Measurements from ENCODE around the gene TMED10. TPM values are rescaled to one million over a fixed set of nuclear protein-coding genes. Genes with fewer than 3 reads are reported as not detected.
A peak's percentile ranks its signal among the peaks of the same experiment; 100 is the strongest.
"Not testable (repeated sequence)": the region's sequence is repeated elsewhere in the genome, so short reads cannot be mapped to it uniquely, and the experiment has no call there.

TMED10 gene
- total RNA-seq, 4 donors from 2014 or later, result 58.6 to 181 (median 115) TPM

DNA sequence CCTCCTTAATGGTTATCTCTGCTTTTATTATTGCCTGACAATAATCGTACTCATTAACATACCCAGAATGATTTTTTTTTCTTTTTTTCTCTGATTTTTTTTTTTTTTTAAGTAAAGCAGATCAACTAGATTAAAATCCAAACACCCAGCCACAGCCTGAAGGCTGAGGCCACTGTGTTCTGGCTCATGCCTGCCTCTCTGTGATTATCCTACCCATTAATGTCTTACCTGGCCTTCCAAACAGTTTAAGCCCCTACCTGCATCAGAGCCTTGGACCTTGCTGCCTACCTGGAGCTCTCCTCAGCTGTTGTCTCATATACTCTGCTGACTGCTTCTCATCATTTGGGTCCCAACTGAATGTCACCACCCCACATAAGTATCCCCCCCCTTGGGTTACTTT lies 6.8 kb upstream of the TMED10 start:
- Histone ChIP-seq H3K36me3 (no peaks in the 10 kb centered on the region), H3K27ac (no peak overlapping the region), H3K27me3 (no peaks in the 10 kb centered on the region), H3K9me3 (no peaks in the 10 kb centered on the region), H3K4me1 (peaks cover 0 to 7% (median 2%) of the 10 kb centered on the region in 4 donors), H3K4me3 (no peak overlapping the region)
- no peak for DNase-seq
- no peak for TF ChIP-seq POLR2A (IDR thresholded peaks at IDR 0.05)
- TF ChIP-seq, protein P1, sequence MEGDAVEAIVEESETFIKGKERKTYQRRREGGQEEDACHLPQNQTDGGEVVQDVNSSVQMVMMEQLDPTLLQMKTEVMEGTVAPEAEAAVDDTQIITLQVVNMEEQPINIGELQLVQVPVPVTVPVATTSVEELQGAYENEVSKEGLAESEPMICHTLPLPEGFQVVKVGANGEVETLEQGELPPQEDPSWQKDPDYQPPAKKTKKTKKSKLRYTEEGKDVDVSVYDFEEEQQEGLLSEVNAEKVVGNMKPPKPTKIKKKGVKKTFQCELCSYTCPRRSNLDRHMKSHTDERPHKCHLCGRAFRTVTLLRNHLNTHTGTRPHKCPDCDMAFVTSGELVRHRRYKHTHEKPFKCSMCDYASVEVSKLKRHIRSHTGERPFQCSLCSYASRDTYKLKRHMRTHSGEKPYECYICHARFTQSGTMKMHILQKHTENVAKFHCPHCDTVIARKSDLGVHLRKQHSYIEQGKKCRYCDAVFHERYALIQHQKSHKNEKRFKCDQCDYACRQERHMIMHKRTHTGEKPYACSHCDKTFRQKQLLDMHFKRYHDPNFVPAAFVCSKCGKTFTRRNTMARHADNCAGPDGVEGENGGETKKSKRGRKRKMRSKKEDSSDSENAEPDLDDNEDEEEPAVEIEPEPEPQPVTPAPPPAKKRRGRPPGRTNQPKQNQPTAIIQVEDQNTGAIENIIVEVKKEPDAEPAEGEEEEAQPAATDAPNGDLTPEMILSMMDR (IDR thresholded peaks at IDR 0.05), result no peak

DNA sequence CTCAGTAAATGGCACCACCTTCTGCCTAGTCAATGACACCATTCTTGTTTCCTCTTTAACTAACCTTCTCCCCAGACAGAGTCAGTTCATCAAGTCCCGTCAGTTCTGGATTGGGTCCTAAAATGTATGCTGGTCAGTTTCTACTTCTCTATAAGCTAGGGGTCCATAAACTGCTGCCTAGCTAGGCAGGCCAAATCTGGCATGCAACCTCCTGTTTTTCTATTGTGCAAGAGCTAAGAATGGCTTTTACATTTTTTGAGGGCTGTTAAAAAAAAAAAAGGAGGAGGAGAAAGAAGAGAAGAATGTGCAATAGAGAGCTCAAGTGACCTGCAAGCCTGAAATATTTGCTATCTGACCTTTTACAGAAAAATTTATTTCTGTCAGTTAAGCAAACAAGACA lies 6.4 kb upstream of the TMED10 start:
- DNase-seq, result no peak
- H3K27me3 ChIP-seq, result no peaks in the 10 kb centered on the region
- peak overlapping the region in 1 of 4 donors; percentile 27 for H3K27ac ChIP-seq
- H3K4me1 ChIP-seq, result peaks cover 0 to 7% (median under 1%) of the 10 kb centered on the region in 4 donors
- TF ChIP-seq POLR2A (IDR thresholded peaks at IDR 0.05), result no peak
- TF ChIP-seq, protein P1 (IDR thresholded peaks at IDR 0.05), result no peak
- H3K36me3 ChIP-seq, result no peaks in the 10 kb centered on the region
- no peak overlapping the region for H3K4me3 ChIP-seq
- no peaks in the 10 kb centered on the region for H3K9me3 ChIP-seq

DNA sequence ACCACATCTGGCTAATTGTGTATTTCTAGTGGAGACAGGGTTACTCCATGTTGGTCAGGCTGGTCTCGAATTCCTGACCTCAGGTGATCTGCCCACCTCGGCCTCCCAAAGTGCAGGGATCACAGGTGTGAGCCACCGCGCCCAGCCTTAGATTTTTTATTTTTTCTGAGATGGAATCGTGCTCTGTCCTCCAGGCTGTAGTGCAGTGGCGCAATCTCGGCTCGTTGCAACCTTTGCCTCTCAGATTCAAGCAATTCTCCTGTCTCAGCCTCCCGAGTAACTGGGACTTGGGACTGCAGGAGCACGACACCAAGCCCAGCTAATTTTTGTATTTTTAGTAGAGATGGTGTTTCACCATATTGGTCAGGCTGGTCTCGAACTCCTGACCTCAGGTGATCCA lies 5.8 kb upstream of the TMED10 start:
- H3K4me3 ChIP-seq, DNase-seq, H3K27me3 ChIP-seq, H3K4me1 ChIP-seq, H3K36me3 ChIP-seq, H3K9me3 ChIP-seq: not testable (repeated sequence)
- H3K27ac ChIP-seq, result peak overlapping the region in 1 of 4 donors; percentile 27

DNA sequence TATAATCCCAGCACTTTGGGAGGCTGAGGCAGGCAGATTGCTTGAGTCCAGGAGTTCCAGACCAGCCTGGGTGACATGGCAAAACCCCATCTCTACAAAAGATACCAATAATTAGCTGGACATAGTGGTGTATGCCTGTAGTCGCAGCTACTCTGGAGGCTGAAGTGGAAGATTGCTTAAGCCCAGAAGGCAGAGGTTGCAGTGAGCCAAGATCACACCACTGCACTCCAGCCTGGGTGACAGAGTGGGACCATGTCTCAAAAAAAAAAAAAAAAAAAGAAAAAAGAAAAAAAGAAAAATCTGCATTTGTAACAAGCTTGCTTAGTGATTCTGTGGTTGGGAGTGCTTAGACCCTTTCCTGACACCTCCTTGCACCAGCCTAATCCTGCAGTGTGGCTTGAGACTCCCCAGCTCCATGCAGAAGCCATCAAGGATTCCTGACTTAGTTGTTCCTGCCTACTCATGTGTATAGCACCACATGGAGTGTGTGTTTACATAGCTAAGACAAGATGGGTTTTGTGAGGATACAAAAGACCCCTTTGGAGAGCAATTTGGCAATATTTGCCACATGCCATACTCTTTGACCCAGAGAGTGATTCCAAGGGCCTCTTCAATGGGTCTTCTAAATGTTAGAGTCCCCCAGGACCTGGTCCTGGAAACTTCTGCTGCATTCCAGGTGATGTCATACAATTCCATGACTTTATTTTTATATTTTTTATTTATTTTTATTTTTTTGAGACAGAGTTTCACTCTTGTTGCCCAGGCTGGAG lies 5.1 kb upstream of the TMED10 start:
- no peaks in the 10 kb centered on the region for H3K27me3 ChIP-seq
- no peaks in the 10 kb centered on the region for H3K36me3 ChIP-seq
- TF ChIP-seq, protein P1 (IDR thresholded peaks at IDR 0.05), result no peak
- no peak for TF ChIP-seq POLR2A (IDR thresholded peaks at IDR 0.05)
- H3K4me1 ChIP-seq, result peaks cover 0 to 12% (median 0%) of the 10 kb centered on the region in 4 donors
- no peak overlapping the region for H3K4me3 ChIP-seq
- no peak overlapping the region for H3K27ac ChIP-seq
- H3K9me3 ChIP-seq, result no peaks in the 10 kb centered on the region
- DNase-seq, result no peak

DNA sequence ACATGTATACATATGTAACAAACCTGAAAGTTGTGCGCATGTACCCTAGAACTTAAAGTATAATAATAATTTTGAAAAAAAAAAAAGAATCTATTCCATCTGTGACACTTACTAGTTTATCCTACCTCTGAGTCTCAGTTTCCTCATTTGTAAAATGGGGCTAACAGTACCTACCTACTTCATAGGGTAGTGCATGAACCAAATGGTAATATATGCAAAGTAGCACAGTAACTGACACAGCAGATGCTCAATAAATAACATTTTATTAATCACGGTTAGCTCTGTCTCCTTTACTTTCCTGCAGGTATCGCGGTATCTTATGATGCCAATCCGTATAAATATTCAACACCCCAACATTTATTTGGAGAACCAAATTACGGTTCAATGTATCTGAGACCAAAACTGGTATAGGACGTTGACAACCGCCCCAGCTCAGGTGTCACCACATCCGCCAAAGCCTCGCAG lies 703 bp downstream of the TMED10 start:
- Histone ChIP-seq H3K4me3 (peak overlapping the region; percentile 59 to 90 (median 82)), H3K27me3 (no peaks in the 10 kb centered on the region), H3K4me1 (peaks cover 0 to 23% (median 3%) of the 10 kb centered on the region in 4 donors), H3K36me3 (no peaks in the 10 kb centered on the region), H3K27ac (peak overlapping the region; percentile 91 to 98 (median 98)), H3K9me3 (no peaks in the 10 kb centered on the region)
- DNase-seq, result no peak
- TF ChIP-seq, protein P1 (IDR thresholded peaks at IDR 0.05), result no peak
- TF ChIP-seq POLR2A (IDR thresholded peaks at IDR 0.05), result no peak

DNA sequence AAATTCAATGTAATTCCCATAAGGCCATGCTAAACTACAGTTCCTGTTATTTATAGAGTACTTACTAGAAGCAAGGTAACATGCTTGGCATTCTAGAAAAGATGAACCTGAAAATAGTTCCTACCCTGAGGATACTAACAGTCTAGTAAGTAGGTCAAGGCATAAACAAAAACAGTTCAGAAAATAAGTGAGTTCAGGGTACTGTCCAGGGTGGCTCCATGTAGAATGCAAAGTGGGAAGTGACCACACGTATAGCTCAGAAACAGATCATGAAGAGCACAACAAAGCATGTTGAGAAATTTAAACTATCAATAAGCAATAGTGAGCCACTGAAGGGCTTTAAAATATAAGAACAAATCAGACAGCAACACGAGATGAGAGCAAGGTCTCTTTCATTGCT lies 2.3 kb downstream of the TMED10 start:
- peaks cover 0 to 29% (median 3%) of the 10 kb centered on the region in 4 donors for H3K4me1 ChIP-seq
- TF ChIP-seq, protein P1 (IDR thresholded peaks at IDR 0.05), result no peak
- no peak for TF ChIP-seq POLR2A (IDR thresholded peaks at IDR 0.05)
- H3K9me3 ChIP-seq, result no peaks in the 10 kb centered on the region
- peak overlapping the region in 2 of 4 donors; percentile 0 to 27 for H3K27ac ChIP-seq
- H3K4me3 ChIP-seq, result no peak overlapping the region
- H3K36me3 ChIP-seq, result no peaks in the 10 kb centered on the region
- H3K27me3 ChIP-seq, result no peaks in the 10 kb centered on the region
- no peak for DNase-seq
